Transverse colon (tissue), 4 donors: ENCODE measurements around the gene PPM1H.

Experiments used
- EP300 ChIP-seq: sonication (generic); formaldehyde crosslinking; IDR thresholded peaks from one replicate; pipeline ENCODE4 v1.6.1; 2017; ENCODE audit warnings: antibody characterized with exemption, low read depth
- POLR2AphosphoS5 ChIP-seq, 3 donors: sonication (generic); formaldehyde crosslinking; IDR thresholded peaks; one replicate each; pipeline ENCODE4 v1.6.1; 2016; ENCODE audit warnings: antibody characterized with exemption in 3 of 3
- TF ChIP-seq, protein P1 (sequence below), 5 experiments: fragments of 200-600 bp in 3 of 5; fragments of 450-650 bp in 2 of 5; sonication (generic) in 3 of 5; IDR thresholded peaks; 1 replicate in 2 of 5; 2 replicates in 3 of 5; pipeline ENCODE4 v1.5.1; 2016 to 2017; ENCODE audit warnings: antibody characterized with exemption in 5 of 5, inconsistent platforms in 3 of 5, mild to moderate bottlenecking in 2 of 5, moderate library complexity in 1 of 5

DNA sequence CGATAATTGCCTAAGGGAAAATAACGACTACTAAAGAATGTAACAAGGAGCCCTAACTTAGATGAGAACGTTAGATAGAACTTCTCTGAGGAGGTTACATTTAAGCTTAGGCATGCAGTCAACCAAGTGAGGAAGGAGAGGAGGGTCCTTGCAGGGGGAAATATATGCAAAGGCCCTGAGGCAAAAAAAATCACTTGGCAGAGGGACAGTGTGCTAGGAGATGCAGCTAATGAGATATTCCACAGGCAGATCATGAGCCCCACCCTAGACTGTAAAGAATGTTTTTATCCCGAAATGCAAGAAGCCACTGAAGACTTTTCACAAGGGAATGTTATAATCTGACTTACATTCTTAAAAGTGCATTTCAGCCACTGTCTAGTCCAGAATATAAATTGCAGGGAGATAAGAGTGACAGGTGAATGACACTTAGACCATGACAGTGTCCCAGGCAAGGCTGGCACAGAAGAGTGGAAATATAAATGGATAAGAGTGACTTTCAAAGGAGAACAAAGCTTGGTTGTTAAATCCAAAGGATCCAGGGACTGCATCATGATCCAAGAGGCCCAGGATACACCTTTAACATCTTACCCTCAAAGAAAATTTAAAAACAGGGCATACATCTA is 61.0 kb downstream of the PPM1H start:
- TF ChIP-seq, protein P1, sequence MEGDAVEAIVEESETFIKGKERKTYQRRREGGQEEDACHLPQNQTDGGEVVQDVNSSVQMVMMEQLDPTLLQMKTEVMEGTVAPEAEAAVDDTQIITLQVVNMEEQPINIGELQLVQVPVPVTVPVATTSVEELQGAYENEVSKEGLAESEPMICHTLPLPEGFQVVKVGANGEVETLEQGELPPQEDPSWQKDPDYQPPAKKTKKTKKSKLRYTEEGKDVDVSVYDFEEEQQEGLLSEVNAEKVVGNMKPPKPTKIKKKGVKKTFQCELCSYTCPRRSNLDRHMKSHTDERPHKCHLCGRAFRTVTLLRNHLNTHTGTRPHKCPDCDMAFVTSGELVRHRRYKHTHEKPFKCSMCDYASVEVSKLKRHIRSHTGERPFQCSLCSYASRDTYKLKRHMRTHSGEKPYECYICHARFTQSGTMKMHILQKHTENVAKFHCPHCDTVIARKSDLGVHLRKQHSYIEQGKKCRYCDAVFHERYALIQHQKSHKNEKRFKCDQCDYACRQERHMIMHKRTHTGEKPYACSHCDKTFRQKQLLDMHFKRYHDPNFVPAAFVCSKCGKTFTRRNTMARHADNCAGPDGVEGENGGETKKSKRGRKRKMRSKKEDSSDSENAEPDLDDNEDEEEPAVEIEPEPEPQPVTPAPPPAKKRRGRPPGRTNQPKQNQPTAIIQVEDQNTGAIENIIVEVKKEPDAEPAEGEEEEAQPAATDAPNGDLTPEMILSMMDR (IDR thresholded peaks at IDR 0.05) = no peak
- TF ChIP-seq EP300 (no peak), POLR2AphosphoS5 (IDR thresholded peaks at IDR 0.05) (no peak)
